Parathyroid adenoma (tissue), 2 donors: ENCODE results near the gene KLF16.
A peak's percentile ranks its signal among the peaks of the same experiment; 100 is the strongest.

Experiments
- H2AFZ ChIP-seq: fragments of 300-600 bp; sonication (generic); one replicate; pipeline ENCODE4 v1.7.0; 2017; ENCODE audit warnings: antibody characterized with exemption, mild to moderate bottlenecking
- H3K27ac ChIP-seq: fragments of 300-600 bp; sonication (generic); one replicate; pipeline ENCODE4 v1.7.0; 2017
- H3K27me3 ChIP-seq: fragments of 300-600 bp; sonication (generic); one replicate; pipeline ENCODE4 v1.7.0; 2017; ENCODE audit warnings: low read length; ENCODE audit not compliant: control insufficient read depth, insufficient read depth
- H3K36me3 ChIP-seq: fragments of 300-600 bp; sonication (generic); one replicate; pipeline ENCODE4 v1.7.0; 2017; ENCODE audit warnings: low read length; ENCODE audit not compliant: control insufficient read depth, insufficient read depth
- H3K4me1 ChIP-seq: fragments of 300-600 bp; sonication (generic); one replicate; pipeline ENCODE4 v1.7.0; 2017; ENCODE audit warnings: control low read depth
- H3K4me2 ChIP-seq: fragments of 300-600 bp; sonication (generic); one replicate; pipeline ENCODE4 v1.7.0; 2017; ENCODE audit warnings: low read length
- H3K4me3 ChIP-seq: fragments of 300-600 bp; sonication (generic); one replicate; pipeline ENCODE4 v1.7.0; 2017; ENCODE audit warnings: low read depth, low read length
- H3K79me2 ChIP-seq: fragments of 300-600 bp; sonication (generic); one replicate; pipeline ENCODE4 v1.7.0; 2017; ENCODE audit warnings: control low read depth
- H3K9ac ChIP-seq: fragments of 300-600 bp; sonication (generic); one replicate; pipeline ENCODE4 v1.7.0; 2017; ENCODE audit warnings: mild to moderate bottlenecking
- H3K9me3 ChIP-seq: fragments of 300-600 bp; sonication (generic); one replicate; pipeline ENCODE4 v1.7.0; 2017; ENCODE audit warnings: low read length; ENCODE audit not compliant: control insufficient read depth
- TF ChIP-seq, protein P1 (sequence below): fragments of 300-600 bp; sonication (generic); IDR thresholded peaks from one replicate; pipeline ENCODE4 v1.7.0; 2017; ENCODE audit warnings: antibody characterized with exemption, mild to moderate bottlenecking
- donor health status: primary hyperparathyroidism.

The KLF16 gene

DNA sequence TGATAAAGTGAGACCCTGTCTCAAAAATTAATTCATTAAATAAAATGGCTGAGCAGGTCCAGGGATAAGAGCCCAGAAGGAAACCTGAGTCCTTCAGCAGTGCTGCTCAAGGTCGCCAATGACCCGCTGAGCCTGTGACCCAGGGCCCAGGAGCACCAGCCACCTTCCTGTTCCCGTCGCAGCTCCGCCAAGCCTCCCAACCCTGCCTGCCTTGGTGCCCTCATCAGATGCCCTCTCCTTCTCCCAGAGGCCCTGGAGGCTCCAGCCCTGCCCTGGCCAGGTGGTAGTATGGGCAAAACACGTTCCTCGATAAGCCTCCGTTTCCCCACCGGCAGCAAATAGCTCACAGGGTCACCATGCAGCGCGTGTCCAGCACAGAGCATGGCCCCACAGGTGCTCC lies 17.7 kb downstream of the KLF16 start:
- Histone ChIP-seq H3K27ac (no peak overlapping the region), H2AFZ (no peak overlapping the region), H3K9me3 (no peaks in the 10 kb centered on the region), H3K4me1 (peaks cover 16% of the 10 kb centered on the region), H3K36me3 (no peaks in the 10 kb centered on the region), H3K79me2 (peaks cover 69% of the 10 kb centered on the region), H3K27me3 (no peaks in the 10 kb centered on the region), H3K4me2 (peak overlapping the region; percentile 27), H3K9ac (no peak overlapping the region), H3K4me3 (no peak overlapping the region)
- TF ChIP-seq, protein P1, sequence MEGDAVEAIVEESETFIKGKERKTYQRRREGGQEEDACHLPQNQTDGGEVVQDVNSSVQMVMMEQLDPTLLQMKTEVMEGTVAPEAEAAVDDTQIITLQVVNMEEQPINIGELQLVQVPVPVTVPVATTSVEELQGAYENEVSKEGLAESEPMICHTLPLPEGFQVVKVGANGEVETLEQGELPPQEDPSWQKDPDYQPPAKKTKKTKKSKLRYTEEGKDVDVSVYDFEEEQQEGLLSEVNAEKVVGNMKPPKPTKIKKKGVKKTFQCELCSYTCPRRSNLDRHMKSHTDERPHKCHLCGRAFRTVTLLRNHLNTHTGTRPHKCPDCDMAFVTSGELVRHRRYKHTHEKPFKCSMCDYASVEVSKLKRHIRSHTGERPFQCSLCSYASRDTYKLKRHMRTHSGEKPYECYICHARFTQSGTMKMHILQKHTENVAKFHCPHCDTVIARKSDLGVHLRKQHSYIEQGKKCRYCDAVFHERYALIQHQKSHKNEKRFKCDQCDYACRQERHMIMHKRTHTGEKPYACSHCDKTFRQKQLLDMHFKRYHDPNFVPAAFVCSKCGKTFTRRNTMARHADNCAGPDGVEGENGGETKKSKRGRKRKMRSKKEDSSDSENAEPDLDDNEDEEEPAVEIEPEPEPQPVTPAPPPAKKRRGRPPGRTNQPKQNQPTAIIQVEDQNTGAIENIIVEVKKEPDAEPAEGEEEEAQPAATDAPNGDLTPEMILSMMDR: no peak

DNA sequence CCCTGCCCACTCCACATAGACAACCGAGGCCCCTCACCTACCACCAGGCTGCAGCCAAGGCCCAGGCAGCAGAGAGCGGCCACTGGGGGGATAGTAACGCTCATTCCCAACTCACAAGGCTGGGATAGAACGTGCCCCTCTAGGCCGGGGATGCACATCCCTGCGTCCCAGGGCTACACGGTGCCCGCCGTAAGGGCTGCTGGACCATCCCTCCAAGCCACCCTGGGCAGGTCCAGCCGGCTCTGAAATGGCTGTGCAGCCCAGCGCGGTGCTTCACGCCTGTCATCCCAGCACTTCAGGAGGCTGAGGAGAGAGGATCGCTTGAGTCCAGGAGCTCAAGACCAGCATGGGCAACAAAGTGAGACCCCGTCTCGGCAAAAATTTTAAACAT lies 18.3 kb downstream of the KLF16 start:
- no peak overlapping the region for H2AFZ ChIP-seq
- H3K27me3 ChIP-seq: no peaks in the 10 kb centered on the region
- no peaks in the 10 kb centered on the region for H3K9me3 ChIP-seq
- peaks cover 16% of the 10 kb centered on the region for H3K4me1 ChIP-seq
- no peak overlapping the region for H3K27ac ChIP-seq
- H3K9ac ChIP-seq: no peak overlapping the region
- H3K4me2 ChIP-seq: no peak overlapping the region
- TF ChIP-seq, protein P1: no peak
- H3K4me3 ChIP-seq: no peak overlapping the region
- peaks cover 75% of the 10 kb centered on the region for H3K79me2 ChIP-seq
- H3K36me3 ChIP-seq: no peaks in the 10 kb centered on the region

DNA sequence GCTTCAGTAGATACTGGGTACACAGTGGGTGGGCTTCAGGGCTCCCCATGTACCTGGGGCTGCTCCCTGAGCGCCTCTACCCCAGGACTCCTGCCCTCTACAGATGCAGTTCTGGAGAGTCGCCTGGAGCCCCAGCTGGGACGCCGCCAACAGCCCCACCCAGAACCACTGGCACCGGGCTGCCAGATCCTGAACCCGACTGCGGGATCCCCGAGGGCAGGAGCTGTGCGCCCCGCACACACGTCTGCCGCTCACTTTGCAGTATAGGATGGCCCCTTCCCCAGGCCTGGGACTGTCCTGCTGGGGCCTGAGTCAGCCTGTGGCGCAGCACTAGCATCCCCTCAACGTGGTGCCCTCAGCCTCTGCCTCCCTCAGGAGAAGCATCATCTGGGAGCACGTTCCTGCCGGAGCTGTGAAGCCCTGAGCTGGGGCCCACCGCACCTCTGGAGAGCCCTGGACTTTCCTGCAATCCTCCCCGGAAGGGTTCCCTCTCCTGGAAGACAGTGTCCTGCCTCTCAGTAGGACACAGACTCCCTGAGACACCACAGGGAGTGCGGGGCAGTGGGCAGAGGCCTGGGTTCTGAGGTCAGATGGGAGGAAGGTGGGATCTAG lies 18.8 kb downstream of the KLF16 start:
- no peaks in the 10 kb centered on the region for H3K9me3 ChIP-seq
- H3K4me1 ChIP-seq: peaks cover 16% of the 10 kb centered on the region
- H3K27me3 ChIP-seq: no peaks in the 10 kb centered on the region
- H3K36me3 ChIP-seq: no peaks in the 10 kb centered on the region
- no peak overlapping the region for H2AFZ ChIP-seq
- H3K4me3 ChIP-seq: no peak overlapping the region
- TF ChIP-seq, protein P1: no peak
- H3K9ac ChIP-seq: no peak overlapping the region
- H3K79me2 ChIP-seq: peaks cover 78% of the 10 kb centered on the region
- no peak overlapping the region for H3K4me2 ChIP-seq
- H3K27ac ChIP-seq: no peak overlapping the region

DNA sequence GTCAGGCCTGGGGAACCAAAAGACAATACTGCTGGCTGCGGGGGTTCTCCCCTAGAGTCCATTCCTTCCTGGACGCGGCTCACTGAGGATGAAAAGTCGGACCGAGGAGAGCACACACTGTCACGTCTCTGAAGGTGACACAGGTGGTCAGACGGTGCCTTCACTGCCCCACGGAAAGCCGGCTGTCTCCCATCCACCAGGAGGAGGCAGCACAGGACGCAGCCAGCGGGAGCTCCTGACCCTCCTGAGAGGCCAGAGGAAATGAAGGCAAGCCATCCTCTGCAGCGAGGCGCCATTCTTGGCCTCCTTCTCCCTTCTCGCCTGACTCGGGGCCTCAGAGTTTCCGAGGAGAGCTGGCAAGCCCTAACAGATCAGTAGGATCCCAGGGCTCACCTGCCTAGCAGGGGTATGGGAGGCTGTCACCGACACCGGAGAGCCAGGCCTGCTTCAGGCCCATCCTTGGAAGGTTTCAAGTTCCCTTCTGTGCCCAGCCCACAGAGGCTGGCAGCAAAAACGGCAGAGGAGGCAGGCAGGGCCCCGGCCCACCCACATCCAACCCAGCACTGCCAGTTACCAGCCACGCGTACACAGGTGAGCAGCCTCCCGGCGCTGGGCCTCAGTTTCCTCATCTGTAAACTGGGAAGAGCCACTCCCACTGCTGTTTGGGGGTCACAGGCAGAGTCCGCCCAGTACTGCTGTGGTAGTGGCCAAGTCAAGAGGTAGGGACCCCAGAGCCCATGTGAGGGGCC lies 19.6 kb downstream of the KLF16 start:
- TF ChIP-seq, protein P1: no peak
- Histone ChIP-seq H3K36me3 (no peaks in the 10 kb centered on the region), H3K9ac (no peak overlapping the region), H3K4me3 (no peak overlapping the region), H3K9me3 (no peaks in the 10 kb centered on the region), H3K27ac (no peak overlapping the region), H3K79me2 (peaks cover 79% of the 10 kb centered on the region), H2AFZ (no peak overlapping the region), H3K4me2 (no peak overlapping the region), H3K27me3 (no peaks in the 10 kb centered on the region), H3K4me1 (peaks cover 16% of the 10 kb centered on the region)
